ENCODE measurements around the gene ILF2. TPM values are rescaled to one million over a fixed set of nuclear protein-coding genes. Genes with fewer than 3 reads are reported as not detected.
A peak's percentile ranks its signal among the peaks of the same experiment; 100 is the strongest.
"Not testable (repeated sequence)": the region's sequence is repeated elsewhere in the genome, so short reads cannot be mapped to it uniquely, and the experiment has no call there.

Gene ILF2
- polyA plus RNA-seq, 1 of the 3 experiments (the other 2 are of a cell fraction): 189 TPM

GRCh38 chr1:153670859-153671627 is at the start of gene ILF2 (continued):
- peak; percentile 29; the same call in 1 of the 2 replicates for TF ChIP-seq REST (IDR thresholded peaks at IDR 0.05; ENCODE audit: low read depth, low read length)
- TF ChIP-seq ZBTB33 (IDR thresholded peaks at IDR 0.05; ENCODE audit: borderline replicate concordance, low read depth): no peak
- peak; percentile 25; the same call in 1 of the 2 replicates for TF ChIP-seq GABPA (IDR thresholded peaks at IDR 0.05; ENCODE audit: low read depth)
- TF ChIP-seq CTCF (IDR thresholded peaks at IDR 0.05): peak; percentile 33

GRCh38 chr1:153717330-153717729 is 46.5 kb upstream of the ILF2 start:
- ChIA-PET POLR2A (no interaction called here), CTCF (interaction anchor here (1.4 to 1.6 kb wide), 2 partner anchors 36 to 38 kb away, joined by 3 to 5 read pairs; partner anchors contain the start of gene NPR1)
- DNase-seq: no peak
- no peak overlapping the region for H3K4me2 ChIP-seq
- no peaks in the 10 kb centered on the region for H3K9me2 ChIP-seq
- H3K9me3 ChIP-seq: no peaks in the 10 kb centered on the region
- no peaks in the 10 kb centered on the region for H3F3A ChIP-seq (replicated peaks; ENCODE audit: insufficient read depth)
- H3K27me3 ChIP-seq (ENCODE audit: insufficient read depth): no peaks in the 10 kb centered on the region; the same call in 1 of the 2 replicates
- no peak for TF ChIP-seq RXRA (IDR thresholded peaks at IDR 0.05; ENCODE audit: borderline replicate concordance, low read depth)
- TF ChIP-seq TAF1 (IDR thresholded peaks at IDR 0.05; ENCODE audit: borderline replicate concordance, low read depth, low read length): no peak
- TF ChIP-seq GATA2 (CRISPR knock-in tag; IDR thresholded peaks at IDR 0.05): no peak
- TF ChIP-seq SMC3 (IDR thresholded peaks at IDR 0.05; ENCODE audit: low read depth, low read length): no peak
- TF ChIP-seq REST (IDR thresholded peaks at IDR 0.05; ENCODE audit: low read depth, low read length): no peak
- TF ChIP-seq FOSL2 (IDR thresholded peaks at IDR 0.05; ENCODE audit: borderline replicate concordance, low read depth): no peak
- no peak for TF ChIP-seq GABPA (IDR thresholded peaks at IDR 0.05; ENCODE audit: low read depth)
- TF ChIP-seq TCF12 (IDR thresholded peaks at IDR 0.05): no peak
- H4K20me1 ChIP-seq (ENCODE audit: insufficient read depth): no peaks in the 10 kb centered on the region
- no peaks in the 10 kb centered on the region for H3K79me2 ChIP-seq (ENCODE audit: insufficient read depth)
- H3K9ac ChIP-seq: no peak overlapping the region
- H3K27ac ChIP-seq (ENCODE audit: low read depth in 2 of 2, low read length in 1 of 2): no peak overlapping the region
- no peak overlapping the region for H3K4me3 ChIP-seq (ENCODE audit: low read depth in 2 of 2, low read length in 1 of 2)
- no peak overlapping the region for H2AFZ ChIP-seq (ENCODE audit: low read depth)
- no peaks in the 10 kb centered on the region for H3K36me3 ChIP-seq (replicated peaks in 1 of 2; ENCODE audit: control insufficient read depth in 1 of 2, insufficient read depth in 2 of 2, low read length in 1 of 2)
- no peaks in the 10 kb centered on the region for H3K4me1 ChIP-seq (ENCODE audit: control insufficient read depth in 1 of 2, insufficient read depth in 2 of 2, low read depth in 1 of 2, low read length in 1 of 2)
- WGBS (ENCODE audit: low lambda C conversion rate): 45% methylated on average over 3 of the region's 3 CpGs

GRCh38 chr1:153716211-153716610 is 45.4 kb upstream of the ILF2 start:
- H3K4me1 ChIP-seq (ENCODE audit: control insufficient read depth in 1 of 2, insufficient read depth in 2 of 2, low read depth in 1 of 2, low read length in 1 of 2); H2AFZ ChIP-seq (ENCODE audit: low read depth); H4K20me1 ChIP-seq (ENCODE audit: insufficient read depth); DNase-seq; H3K27me3 ChIP-seq (ENCODE audit: insufficient read depth); H3K9me3 ChIP-seq; H3K4me2 ChIP-seq; H3K9ac ChIP-seq; H3K36me3 ChIP-seq (replicated peaks in 1 of 2; ENCODE audit: control insufficient read depth in 1 of 2, insufficient read depth in 2 of 2, low read length in 1 of 2); H3K79me2 ChIP-seq (ENCODE audit: insufficient read depth); POLR2A ChIA-PET; H3K27ac ChIP-seq (ENCODE audit: low read depth in 2 of 2, low read length in 1 of 2); H3K9me2 ChIP-seq; H3K4me3 ChIP-seq (ENCODE audit: low read depth in 2 of 2, low read length in 1 of 2); H3F3A ChIP-seq (replicated peaks; ENCODE audit: insufficient read depth): not testable (repeated sequence)
- 57% methylated on average over 5 of the region's 5 CpGs for WGBS (ENCODE audit: low lambda C conversion rate)
- CTCF ChIA-PET: interaction anchor here (0.7 to 1.6 kb wide), 6 partner anchors 12 to 41 kb away, joined by 3 to 5 read pairs (median 4); partner anchors contain the start of genes INTS3 and NPR1

Data from SK-N-SH (cell line).